ENCODE data around the gene FCER1A.

GRCh38 chr1:159318784-159319551, 16.8 kb downstream of the FCER1A start:
- no peak for TF ChIP-seq CTCF (IDR thresholded peaks at IDR 0.05)
- TF ChIP-seq POLR2A (IDR thresholded peaks at IDR 0.05), result no peak
